ENCODE measurements around the gene VCAN.

DNA sequence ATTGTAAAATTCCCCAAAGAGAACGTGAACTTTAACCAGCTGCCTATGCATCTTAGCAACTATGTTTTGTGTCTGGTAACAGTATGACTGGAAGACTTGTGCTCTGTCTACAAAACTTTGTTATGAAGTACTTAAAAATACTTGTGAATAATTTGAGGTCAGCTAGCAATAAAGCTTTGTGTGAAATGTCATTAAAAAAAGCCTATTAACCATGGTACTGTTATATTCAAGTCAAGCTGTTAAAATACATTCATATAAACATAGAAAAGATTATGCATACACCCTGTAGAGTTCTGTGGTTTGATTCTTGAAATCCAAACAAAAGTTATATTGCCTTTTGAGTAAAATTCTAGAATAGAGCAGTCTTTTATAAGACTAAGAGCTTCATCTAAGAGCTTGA is 60.1 kb downstream of the VCAN start:
- TF ChIP-seq POLR2AphosphoS5 (IDR thresholded peaks at IDR 0.05) (no peak), POLR2A (IDR thresholded peaks at IDR 0.05) (no peak)
